GM21717 (cell line): ENCODE measurements around the gene CRABP2.

ENCODE experiments used
- ATAC-seq: cut with Tn5 transposase; IDR thresholded peaks from one replicate; pipeline ENCODE4 v1.9.1; 2021; ENCODE audit warnings: mild to moderate bottlenecking, moderate library complexity; ENCODE audit not compliant: unreplicated experiment

The CRABP2 gene

DNA sequence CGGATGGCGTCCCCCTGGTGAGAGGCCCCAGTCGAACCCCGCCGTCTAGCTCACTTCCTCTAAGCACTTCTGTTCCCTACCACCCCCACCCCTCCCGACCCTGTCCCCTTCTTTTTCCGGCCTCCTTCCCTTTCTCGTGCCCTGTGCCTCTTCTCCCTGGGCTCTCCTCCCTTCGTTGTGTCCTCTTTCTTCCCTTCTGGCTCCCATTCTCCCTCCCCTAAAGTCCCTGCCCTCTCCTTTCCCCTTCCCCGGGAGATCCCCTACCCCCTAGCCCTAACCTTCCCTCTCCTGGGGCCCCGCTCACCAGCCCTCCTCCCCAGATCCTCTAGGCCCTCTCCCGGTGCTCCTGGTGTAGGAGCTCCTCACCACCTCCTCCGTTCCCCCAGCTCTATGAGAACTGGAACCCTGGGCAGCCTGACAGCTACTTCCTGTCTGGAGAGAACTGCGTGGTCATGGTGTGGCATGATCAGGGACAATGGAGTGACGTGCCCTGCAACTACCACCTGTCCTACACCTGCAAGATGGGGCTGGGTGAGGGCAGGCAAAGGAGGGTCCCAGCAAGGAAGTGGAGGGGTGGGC, 47.6 kb downstream of the CRABP2 start:
- no peak for ATAC-seq

DNA sequence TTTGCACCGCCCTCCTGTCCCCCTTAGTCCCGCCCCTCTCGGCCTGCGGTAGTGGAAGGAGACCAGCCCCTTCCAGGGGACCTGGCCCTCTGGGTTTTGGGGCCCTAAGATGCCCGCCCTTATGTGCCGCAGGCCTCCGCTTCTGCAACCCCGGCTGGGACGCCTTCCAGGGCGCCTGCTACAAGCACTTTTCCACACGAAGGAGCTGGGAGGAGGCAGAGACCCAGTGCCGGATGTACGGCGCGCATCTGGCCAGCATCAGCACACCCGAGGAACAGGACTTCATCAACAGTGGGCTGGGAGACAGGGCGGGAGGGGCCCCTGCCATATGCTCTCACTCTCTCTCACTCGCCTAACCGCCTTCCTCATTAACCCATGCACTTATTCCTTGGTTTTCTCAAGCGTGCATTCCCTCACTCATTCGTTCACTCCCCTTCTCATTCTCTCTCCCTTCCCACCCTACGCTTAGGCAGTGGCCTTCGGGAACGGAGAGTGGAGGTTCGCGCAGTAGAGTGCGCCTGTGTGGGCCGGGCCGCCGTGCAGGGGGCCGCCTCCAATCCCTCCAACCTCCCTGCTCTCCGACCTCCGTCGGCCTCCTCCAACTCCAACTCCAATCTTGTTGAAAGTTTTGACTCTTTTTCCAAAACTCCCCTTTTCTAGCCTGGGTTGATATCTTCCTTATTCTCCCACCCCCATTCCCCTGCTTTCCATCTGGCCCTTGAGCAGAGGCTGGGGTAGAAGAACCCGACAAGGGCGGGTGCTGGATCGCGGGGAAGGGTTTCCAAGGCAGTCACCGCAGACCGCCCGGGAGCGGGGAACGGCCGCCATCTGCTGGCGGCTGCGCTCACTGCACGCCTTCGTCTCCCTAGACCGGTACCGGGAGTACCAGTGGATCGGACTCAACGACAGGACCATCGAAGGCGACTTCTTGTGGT, 48.3 kb downstream of the CRABP2 start:
- no peak for ATAC-seq

DNA sequence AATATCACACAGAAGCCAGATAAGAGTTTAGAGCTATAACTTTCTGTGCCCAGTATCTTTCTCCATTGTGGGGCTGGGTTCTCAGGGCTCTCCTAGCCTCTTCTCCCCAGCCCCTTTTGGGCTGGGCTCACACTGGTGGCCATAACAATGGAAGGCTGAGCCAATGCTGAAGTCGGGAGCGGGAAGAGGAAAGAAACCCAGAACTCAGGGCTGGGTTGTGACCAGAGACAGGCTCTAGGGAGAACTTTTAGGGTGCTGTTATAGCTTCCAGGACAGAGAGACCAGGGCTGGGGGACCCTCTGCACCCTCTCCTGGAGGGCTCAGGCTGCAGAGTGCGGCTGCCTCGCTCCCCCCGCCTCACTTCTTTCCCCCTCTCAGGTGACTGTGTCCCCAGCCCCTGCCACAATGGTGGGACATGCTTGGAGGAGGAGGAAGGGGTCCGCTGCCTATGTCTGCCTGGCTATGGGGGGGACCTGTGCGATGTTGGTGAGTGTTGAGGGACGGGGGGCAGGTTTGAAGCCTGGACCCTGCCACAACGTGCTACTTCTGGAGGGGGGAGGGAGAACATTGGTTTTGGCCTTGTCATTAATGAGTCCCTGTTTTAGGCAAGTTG, 49.4 kb downstream of the CRABP2 start:
- ATAC-seq, result no peak

DNA sequence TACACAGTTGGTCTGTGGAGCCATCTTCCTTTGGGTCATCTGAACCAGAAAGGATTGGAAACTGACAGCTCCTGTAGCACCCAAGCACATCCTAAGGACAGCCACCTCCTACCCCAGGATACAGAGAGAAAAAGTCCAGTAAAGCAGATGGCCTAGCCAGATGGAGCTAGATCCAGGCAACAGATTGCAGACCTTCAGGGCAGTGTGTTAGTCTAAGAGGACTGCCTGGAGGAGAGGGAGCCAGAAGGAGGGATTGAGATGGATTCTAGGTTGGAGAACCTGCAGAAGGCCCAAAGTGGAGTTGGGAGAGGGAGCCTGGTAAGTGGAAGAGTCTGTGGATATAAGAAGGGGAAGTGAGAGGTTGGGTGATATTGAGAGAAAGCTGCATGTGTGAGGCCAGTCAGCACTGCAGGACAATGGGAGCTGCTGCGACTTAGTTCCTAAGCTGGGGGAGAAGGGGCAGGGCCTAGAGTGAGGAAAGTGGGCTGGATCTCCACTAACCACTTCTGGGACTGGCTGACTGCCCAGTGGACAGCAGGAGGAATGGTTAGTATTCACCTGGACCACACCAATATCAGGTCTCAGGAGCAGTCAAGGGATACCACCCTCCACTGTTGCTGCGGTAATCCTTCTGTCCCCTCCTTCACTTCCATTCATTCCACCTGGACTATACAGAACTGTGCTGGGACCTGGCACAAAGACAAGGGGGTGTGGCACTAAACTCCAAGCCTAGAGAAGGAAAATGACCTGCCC, 50.1 kb downstream of the CRABP2 start:
- no peak for ATAC-seq

DNA sequence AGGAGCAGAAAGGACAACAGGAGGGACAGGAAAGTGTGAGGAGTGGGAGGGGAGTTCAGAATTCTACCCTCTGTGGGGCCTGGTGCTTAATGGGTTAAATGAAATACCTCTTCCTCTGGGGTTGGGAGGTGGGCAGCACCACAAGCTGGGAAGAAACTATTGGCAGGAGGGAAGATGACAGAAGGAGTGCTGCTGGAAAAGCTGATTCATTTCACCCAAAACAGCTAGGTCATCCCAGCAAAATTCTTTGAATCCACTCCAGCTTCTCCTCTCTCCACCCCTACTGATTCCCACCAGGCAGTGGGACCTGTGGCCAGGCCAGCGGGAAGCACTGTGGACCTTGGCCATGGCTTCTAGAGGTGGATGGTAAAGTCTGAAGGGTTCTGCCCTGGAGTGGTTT, 50.7 kb downstream of the CRABP2 start:
- no peak for ATAC-seq

DNA sequence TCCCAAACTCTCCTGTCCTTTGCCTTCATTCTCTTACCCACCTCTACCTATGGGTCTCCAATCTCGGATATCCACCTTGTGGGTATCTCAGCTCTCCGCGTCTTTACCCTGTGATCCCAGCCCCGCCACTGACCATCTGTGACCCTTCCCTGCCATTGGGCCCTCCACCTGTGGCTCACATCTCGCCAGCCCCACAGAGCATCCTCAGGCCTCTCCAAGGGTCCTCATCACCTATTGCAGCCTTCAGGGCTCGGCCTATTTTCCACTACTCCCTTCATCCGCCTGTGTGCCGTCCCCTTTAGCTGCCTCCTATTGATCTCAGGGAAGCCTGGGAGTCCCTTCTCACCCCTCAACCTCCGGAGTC, 52.4 kb downstream of the CRABP2 start:
- ATAC-seq, result no peak

DNA sequence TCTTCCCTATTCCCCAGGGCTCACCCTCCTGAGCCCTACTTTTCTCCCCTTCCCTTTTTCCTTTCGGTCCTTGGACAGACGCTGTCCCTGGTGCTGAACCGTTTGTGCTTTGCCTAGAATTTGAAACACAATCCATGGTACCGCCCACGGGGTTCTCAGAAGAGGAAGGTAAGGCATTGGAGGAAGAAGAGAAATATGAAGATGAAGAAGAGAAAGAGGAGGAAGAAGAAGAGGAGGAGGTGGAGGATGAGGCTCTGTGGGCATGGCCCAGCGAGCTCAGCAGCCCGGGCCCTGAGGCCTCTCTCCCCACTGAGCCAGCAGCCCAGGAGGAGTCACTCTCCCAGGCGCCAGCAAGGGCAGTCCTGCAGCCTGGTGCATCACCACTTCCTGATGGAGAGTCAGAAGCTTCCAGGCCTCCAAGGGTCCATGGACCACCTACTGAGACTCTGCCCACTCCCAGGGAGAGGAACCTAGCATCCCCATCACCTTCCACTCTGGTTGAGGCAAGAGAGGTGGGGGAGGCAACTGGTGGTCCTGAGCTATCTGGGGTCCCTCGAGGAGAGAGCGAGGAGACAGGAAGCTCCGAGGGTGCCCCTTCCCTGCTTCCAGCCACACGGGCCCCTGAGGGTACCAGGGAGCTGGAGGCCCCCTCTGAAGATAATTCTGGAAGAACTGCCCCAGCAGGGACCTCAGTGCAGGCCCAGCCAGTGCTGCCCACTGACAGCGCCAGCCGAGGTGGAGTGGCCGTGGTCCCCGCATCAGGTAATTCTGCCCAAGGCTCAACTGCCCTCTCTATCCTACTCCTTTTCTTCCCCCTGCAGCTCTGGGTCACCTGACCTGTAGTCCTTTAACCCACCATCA, 53.0 kb downstream of the CRABP2 start:
- ATAC-seq, result no peak
